Endothelial cell of umbilical vein (primary cell): Measurements from ENCODE around the gene IZUMO4. TPM values are rescaled to one million over a fixed set of nuclear protein-coding genes. Genes with fewer than 3 reads are reported as not detected.

Experiments
- BruUV-seq: library from RNA; stranded (reverse); fragments of 400-500 nt; replicated peaks from 2 replicates; lab custom pipeline; 2021; lab: Mats Ljungman, UMichigan
- CTCF ChIA-PET: fragments of 300-600, 350-600 bp; sonication (Branson Sonifier 250); formaldehyde crosslinking; loops from one replicate; lab custom pipeline; 2021; ENCODE audit warnings: antibody characterized with exemption, inconsistent platforms; lab: Charles Lee
- POLR2A ChIA-PET: fragments of 300-600, 350-600 bp; sonication (Branson Sonifier 250); formaldehyde crosslinking; loops from one replicate; lab custom pipeline; 2021; ENCODE audit warnings: antibody characterized with exemption, inconsistent platforms; lab: Charles Lee
- DNase-seq: peaks from one replicate; pipeline ENCODE4 v3.0.0-alpha.2; 2011; ENCODE audit warnings: low read depth, low spot score
- FAIRE-seq: peaks from 2 replicates; lab custom pipeline; 2011; peaks lifted over from hg19 to GRCh38; lab: Jason Lieb, UNC
- H2AFZ ChIP-seq: 2 replicates; pipeline ENCODE4 v1.6.0; 2012; ENCODE audit warnings: low read depth, low read length, control low read depth, inconsistent platforms
- H3K27ac ChIP-seq: 2 replicates; pipeline ENCODE4 v1.5.1; 2011; ENCODE audit warnings: low read depth, mild to moderate bottlenecking, control low read depth, low read length, moderate library complexity; ENCODE audit not compliant: insufficient read depth
- H3K27me3 ChIP-seq, 2 experiments: 2 replicates each; pipeline versions ENCODE4 v1.6.0 to v1.6.1; 2011; ENCODE audit warnings: low read length in 2 of 2, mixed read lengths in 1 of 2; ENCODE audit not compliant: control insufficient read depth in 2 of 2, insufficient read depth in 2 of 2
- H3K36me3 ChIP-seq, 2 experiments: 2 replicates in 1 of 2; 3 replicates in 1 of 2; pipeline ENCODE4 v1.5.1; 2011; ENCODE audit warnings: low read length in 2 of 2, mild to moderate bottlenecking in 1 of 2, moderate library complexity in 1 of 2; ENCODE audit not compliant: control insufficient read depth in 2 of 2, insufficient read depth in 2 of 2; ENCODE audit errors: extremely low read depth in 1 of 2
- H3K4me1 ChIP-seq: 3 replicates; pipeline ENCODE4 v1.5.1; 2011; ENCODE audit warnings: mild to moderate bottlenecking, low read length; ENCODE audit not compliant: control insufficient read depth, insufficient read depth; ENCODE audit errors: extremely low read depth
- H3K4me2 ChIP-seq: 2 replicates; pipeline ENCODE4 v1.6.1; 2011; ENCODE audit warnings: low read length, control low read depth, mixed read lengths; ENCODE audit not compliant: insufficient read depth
- H3K4me3 ChIP-seq, 3 experiments: fragments of 200-600 bp in 1 of 3; sonication (generic), shearing (Covaris generic) in 1 of 3; replicated peaks in 1 of 3; 2 replicates each; pipeline ENCODE4 v1.5.1; 2011 to 2016; ENCODE audit warnings: control low read depth in 3 of 3, low read length in 3 of 3, mild to moderate bottlenecking in 2 of 3, inconsistent platforms in 1 of 3, low read depth in 1 of 3, moderate library complexity in 1 of 3; ENCODE audit not compliant: insufficient read depth in 1 of 3
- H3K79me2 ChIP-seq: 2 replicates; pipeline ENCODE4 v1.6.0; 2012; ENCODE audit warnings: low read length, inconsistent platforms; ENCODE audit not compliant: control insufficient read depth, insufficient read depth
- H3K9ac ChIP-seq: replicated peaks from 2 replicates; pipeline ENCODE3; 2011; ENCODE audit warnings: low read length, control low read depth; ENCODE audit not compliant: insufficient read depth; ENCODE audit errors: extremely low read depth
- H3K9me1 ChIP-seq: replicated peaks from 3 replicates; pipeline ENCODE4 v1.6.0; 2011; ENCODE audit warnings: mild to moderate bottlenecking, low read length; ENCODE audit not compliant: control insufficient read depth, insufficient read depth; ENCODE audit errors: extremely low read depth
- H3K9me3 ChIP-seq: replicated peaks from 2 replicates; pipeline ENCODE4 v1.5.1; 2012; ENCODE audit warnings: low read length, inconsistent platforms; ENCODE audit not compliant: control insufficient read depth, insufficient read depth
- H4K20me1 ChIP-seq: replicated peaks from 2 replicates; pipeline ENCODE3; 2011; ENCODE audit warnings: mild to moderate bottlenecking, low read length; ENCODE audit not compliant: control insufficient read depth, insufficient read depth; ENCODE audit errors: extremely low read depth
- CTCF ChIP-seq, 2 donors: IDR thresholded peaks; 1 replicate in 1 of 2; 2 replicates in 1 of 2; pipeline ENCODE4 v1.5.1; 2011; ENCODE audit warnings: low read length in 2 of 2, mild to moderate bottlenecking in 2 of 2, moderate library complexity in 2 of 2, control low read depth in 1 of 2, inconsistent platforms in 1 of 2, low read depth in 1 of 2; ENCODE audit not compliant: insufficient read depth in 1 of 2; ENCODE audit errors: extremely low read depth in 1 of 2
- EZH2 ChIP-seq: IDR thresholded peaks from 2 replicates; pipeline ENCODE4 v1.6.1; 2012; ENCODE audit warnings: borderline replicate concordance, low read depth, mild to moderate bottlenecking, moderate library complexity, low read length, inconsistent platforms; ENCODE audit not compliant: severe bottlenecking
- FOS ChIP-seq: IDR thresholded peaks from 2 replicates; pipeline ENCODE4 v1.6.1; 2011; ENCODE audit warnings: mild to moderate bottlenecking, low read length, moderate library complexity, borderline replicate concordance; ENCODE audit not compliant: insufficient read depth
- GATA2 ChIP-seq: IDR thresholded peaks from 2 replicates; pipeline ENCODE4 v1.7.0; 2011; ENCODE audit warnings: low read depth, mild to moderate bottlenecking, moderate library complexity, mixed read lengths, low read length; ENCODE audit not compliant: insufficient read length, insufficient read depth
- JUN ChIP-seq: IDR thresholded peaks from 2 replicates; pipeline ENCODE4 v1.6.1; 2011; ENCODE audit warnings: borderline replicate concordance, low read depth; ENCODE audit not compliant: insufficient read length, insufficient read depth
- MAX ChIP-seq: IDR thresholded peaks from 2 replicates; pipeline ENCODE4 v1.6.1; 2011; ENCODE audit not compliant: insufficient read depth, insufficient read length
- MYC ChIP-seq: IDR thresholded peaks from one replicate; pipeline ENCODE4 v1.6.1; 2011; ENCODE audit warnings: mild to moderate bottlenecking, low read depth, low read length
- POLR2A ChIP-seq: IDR thresholded peaks from 2 replicates; pipeline ENCODE4 v1.6.1; 2012; ENCODE audit warnings: low read depth, mild to moderate bottlenecking, control low read depth, low read length
- POLR2AphosphoS5 ChIP-seq: IDR thresholded peaks from 2 replicates; pipeline ENCODE4 v1.6.1; 2012; ENCODE audit warnings: low read depth, mild to moderate bottlenecking, control low read depth, low read length, moderate library complexity; ENCODE audit not compliant: insufficient read depth
- dilution Hi-C: fragments of 300-500 bp; cut with MboI; formaldehyde crosslinking; loops from one replicate; pipeline ENCODE4 v1.15.0; 2019; ENCODE audit warnings: low sequenced_read_pairs; ENCODE audit not compliant: extremely low pct_ligation_motif_present
- intact Hi-C: fragments of 100-400 bp; cut with micrococcal nuclease; formaldehyde crosslinking; loops from one replicate; pipeline ENCODE4 v1.10.0; 2022
- polyA plus RNA-seq, 4 experiments: library from polyadenylated mRNA; depleted of rRNA in 3 of 4; stranded (reverse) in 3 of 4; unstranded in 1 of 4; fragments of >200 nt; gene quantifications; 2 replicates each; pipeline versions ENCODE4 v1.2.1 to v1.2.3, GENCODE V29; 2011 to 2012; ENCODE audit warnings: missing spikeins in 1 of 4
- total RNA-seq: library from RNA; stranded (reverse); gene quantifications from 2 replicates; pipeline ENCODE4 v1.2.3, GENCODE V29; 2021

The IZUMO4 gene
- total and polyA plus RNA-seq, 2 donors (not counting 3 experiments of a cell fraction or from before 2014, with no cell fraction given), result 1.1 to 2.0 TPM

GRCh38 chr19:2108251-2109016, 11.7 kb downstream of the IZUMO4 start:
- ChIA-PET CTCF (no interaction called here), POLR2A (no interaction called here)
- no peaks in the 10 kb centered on the region for H4K20me1 ChIP-seq
- peaks cover 12 to 61% of the 10 kb centered on the region in 2 experiments for H3K36me3 ChIP-seq
- FAIRE-seq, result no peak
- TF ChIP-seq JUN (no peak), POLR2A (no peak), EZH2 (no peak), MYC (no peak), MAX (no peak), POLR2AphosphoS5 (no peak), FOS (no peak), CTCF (IDR thresholded peaks at IDR 0.05; ENCODE audit: extremely low read depth in 1 of 2, insufficient read depth in 1 of 2, low read depth in 1 of 2, low read length in 2 of 2) (no peak), GATA2 (no peak)
- no peak for DNase-seq
- intact Hi-C loops, result no loop called here
- H3K4me3 ChIP-seq, result no peak overlapping the region
- H3K79me2 ChIP-seq, result peaks cover 14% of the 10 kb centered on the region
- no peak overlapping the region for H3K27ac ChIP-seq
- no peak overlapping the region for H2AFZ ChIP-seq
- no peak overlapping the region for H3K9ac ChIP-seq
- H3K4me2 ChIP-seq, result no peak overlapping the region
- no TSS peak for BruUV-seq
- H3K9me3 ChIP-seq, result no peaks in the 10 kb centered on the region
- H3K9me1 ChIP-seq, result no peaks in the 10 kb centered on the region
- H3K27me3 ChIP-seq, result no peaks in the 10 kb centered on the region
- no peaks in the 10 kb centered on the region for H3K4me1 ChIP-seq
- dilution Hi-C loops, result no loop called here
